ENCODE measurements around the gene NR4A3.
"Not testable (repeated sequence)": the region's sequence is repeated elsewhere in the genome, so short reads cannot be mapped to it uniquely, and the experiment has no call there.

The NR4A3 gene

GRCh38 chr9:99850736-99851499 lies 29.2 kb downstream of the NR4A3 start:
- H3K27me3 ChIP-seq (ENCODE audit: control insufficient read depth, insufficient read depth, low read length), result no peaks in the 10 kb centered on the region
- H3K4me1 ChIP-seq (ENCODE audit: control insufficient read depth, insufficient read depth, low read length), result peaks cover 39% of the 10 kb centered on the region
- no peak overlapping the region for H3K9ac ChIP-seq (ENCODE audit: low read length)
- no peaks in the 10 kb centered on the region for H3K9me3 ChIP-seq (ENCODE audit: control insufficient read depth, low read length)
- no peaks in the 10 kb centered on the region for H3K36me3 ChIP-seq (ENCODE audit: control insufficient read depth, insufficient read depth, low read length)
- H3K4me3 ChIP-seq (ENCODE audit: low read length), result no peak overlapping the region

GRCh38 chr9:99851500-99851822 lies 29.8 kb downstream of the NR4A3 start:
- Histone ChIP-seq H3K9ac (ENCODE audit: low read length) (no peak overlapping the region), H3K4me1 (ENCODE audit: control insufficient read depth, insufficient read depth, low read length) (peaks cover 39% of the 10 kb centered on the region), H3K9me3 (ENCODE audit: control insufficient read depth, low read length) (no peaks in the 10 kb centered on the region)

GRCh38 chr9:99852617-99853016 lies 30.9 kb downstream of the NR4A3 start:
- Histone ChIP-seq H3K4me1 (ENCODE audit: control insufficient read depth, insufficient read depth, low read length) (peaks cover 31% of the 10 kb centered on the region), H3K4me3 (ENCODE audit: low read length) (no peak overlapping the region), H3K27me3 (ENCODE audit: control insufficient read depth, insufficient read depth, low read length) (no peaks in the 10 kb centered on the region), H3K9ac (ENCODE audit: low read length) (no peak overlapping the region), H3K36me3 (ENCODE audit: control insufficient read depth, insufficient read depth, low read length) (no peaks in the 10 kb centered on the region), H3K9me3 (ENCODE audit: control insufficient read depth, low read length) (no peaks in the 10 kb centered on the region)

More at GRCh38 chr9:99851500-99851822, 29.8 kb downstream of the NR4A3 start:
- Histone ChIP-seq H3K4me3 (ENCODE audit: low read length) (no peak overlapping the region), H3K27me3 (ENCODE audit: control insufficient read depth, insufficient read depth, low read length) (no peaks in the 10 kb centered on the region), H3K36me3 (ENCODE audit: control insufficient read depth, insufficient read depth, low read length) (no peaks in the 10 kb centered on the region)

- no peak overlapping the region for H3K4me3 ChIP-seq (ENCODE audit: low read length)
- no peaks in the 10 kb centered on the region for H3K9me3 ChIP-seq (ENCODE audit: control insufficient read depth, low read length)
- H3K27me3 ChIP-seq (ENCODE audit: control insufficient read depth, insufficient read depth, low read length), result no peaks in the 10 kb centered on the region
- H3K9ac ChIP-seq (ENCODE audit: low read length), result no peak overlapping the region
- no peaks in the 10 kb centered on the region for H3K36me3 ChIP-seq (ENCODE audit: control insufficient read depth, insufficient read depth, low read length)
- peaks cover 14% of the 10 kb centered on the region for H3K4me1 ChIP-seq (ENCODE audit: control insufficient read depth, insufficient read depth, low read length)
Observed at GRCh38 chr9:99855467-99856176, 33.9 kb downstream of the NR4A3 start.

GRCh38 chr9:99857576-99857975 lies 35.9 kb downstream of the NR4A3 start:
- not testable (repeated sequence) for H3K9me3 ChIP-seq (ENCODE audit: control insufficient read depth, low read length); H3K27me3 ChIP-seq (ENCODE audit: control insufficient read depth, insufficient read depth, low read length); H3K4me3 ChIP-seq (ENCODE audit: low read length); H3K9ac ChIP-seq (ENCODE audit: low read length); H3K4me1 ChIP-seq (ENCODE audit: control insufficient read depth, insufficient read depth, low read length); H3K36me3 ChIP-seq (ENCODE audit: control insufficient read depth, insufficient read depth, low read length)

- H3K9me3 ChIP-seq (ENCODE audit: control insufficient read depth, low read length), result no peaks in the 10 kb centered on the region
- no peaks in the 10 kb centered on the region for H3K27me3 ChIP-seq (ENCODE audit: control insufficient read depth, insufficient read depth, low read length)
- no peak overlapping the region for H3K9ac ChIP-seq (ENCODE audit: low read length)
- H3K4me3 ChIP-seq (ENCODE audit: low read length), result no peak overlapping the region
- H3K4me1 ChIP-seq (ENCODE audit: control insufficient read depth, insufficient read depth, low read length), result no peaks in the 10 kb centered on the region
- H3K36me3 ChIP-seq (ENCODE audit: control insufficient read depth, insufficient read depth, low read length), result no peaks in the 10 kb centered on the region
Observed at GRCh38 chr9:99858087-99858486, 36.4 kb downstream of the NR4A3 start.

- H3K4me3 ChIP-seq (ENCODE audit: low read length), result no peak overlapping the region
- H3K9ac ChIP-seq (ENCODE audit: low read length), result no peak overlapping the region
- no peaks in the 10 kb centered on the region for H3K4me1 ChIP-seq (ENCODE audit: control insufficient read depth, insufficient read depth, low read length)
- no peaks in the 10 kb centered on the region for H3K9me3 ChIP-seq (ENCODE audit: control insufficient read depth, low read length)
- H3K36me3 ChIP-seq (ENCODE audit: control insufficient read depth, insufficient read depth, low read length), result no peaks in the 10 kb centered on the region
- no peaks in the 10 kb centered on the region for H3K27me3 ChIP-seq (ENCODE audit: control insufficient read depth, insufficient read depth, low read length)
Observed at GRCh38 chr9:99859243-99859980, 37.7 kb downstream of the NR4A3 start.

- Histone ChIP-seq H3K4me3 (ENCODE audit: low read length) (no peak overlapping the region), H3K4me1 (ENCODE audit: control insufficient read depth, insufficient read depth, low read length) (no peaks in the 10 kb centered on the region), H3K9me3 (ENCODE audit: control insufficient read depth, low read length) (no peaks in the 10 kb centered on the region), H3K36me3 (ENCODE audit: control insufficient read depth, insufficient read depth, low read length) (no peaks in the 10 kb centered on the region), H3K27me3 (ENCODE audit: control insufficient read depth, insufficient read depth, low read length) (no peaks in the 10 kb centered on the region), H3K9ac (ENCODE audit: low read length) (no peak overlapping the region)
Observed at GRCh38 chr9:99860266-99860665, 38.6 kb downstream of the NR4A3 start.

GRCh38 chr9:99863955-99864354 lies 42.3 kb downstream of the NR4A3 start:
- H3K36me3 ChIP-seq (ENCODE audit: control insufficient read depth, insufficient read depth, low read length), result no peaks in the 10 kb centered on the region
- H3K4me3 ChIP-seq (ENCODE audit: low read length), result no peak overlapping the region
- no peaks in the 10 kb centered on the region for H3K27me3 ChIP-seq (ENCODE audit: control insufficient read depth, insufficient read depth, low read length)
- no peaks in the 10 kb centered on the region for H3K9me3 ChIP-seq (ENCODE audit: control insufficient read depth, low read length)
- no peaks in the 10 kb centered on the region for H3K4me1 ChIP-seq (ENCODE audit: control insufficient read depth, insufficient read depth, low read length)
- no peak overlapping the region for H3K9ac ChIP-seq (ENCODE audit: low read length)

- Histone ChIP-seq H3K36me3 (ENCODE audit: control insufficient read depth, insufficient read depth, low read length) (no peaks in the 10 kb centered on the region), H3K4me1 (ENCODE audit: control insufficient read depth, insufficient read depth, low read length) (no peaks in the 10 kb centered on the region), H3K9me3 (ENCODE audit: control insufficient read depth, low read length) (no peaks in the 10 kb centered on the region), H3K27me3 (ENCODE audit: control insufficient read depth, insufficient read depth, low read length) (no peaks in the 10 kb centered on the region), H3K9ac (ENCODE audit: low read length) (no peak overlapping the region), H3K4me3 (ENCODE audit: low read length) (no peak overlapping the region)
Observed at GRCh38 chr9:99866398-99866797, 44.7 kb downstream of the NR4A3 start.

- H3K4me3 ChIP-seq (ENCODE audit: low read length), result no peak overlapping the region
- H3K9me3 ChIP-seq (ENCODE audit: control insufficient read depth, low read length), result no peaks in the 10 kb centered on the region
- H3K36me3 ChIP-seq (ENCODE audit: control insufficient read depth, insufficient read depth, low read length), result no peaks in the 10 kb centered on the region
- H3K9ac ChIP-seq (ENCODE audit: low read length), result no peak overlapping the region
- H3K27me3 ChIP-seq (ENCODE audit: control insufficient read depth, insufficient read depth, low read length), result no peaks in the 10 kb centered on the region
- H3K4me1 ChIP-seq (ENCODE audit: control insufficient read depth, insufficient read depth, low read length), result no peaks in the 10 kb centered on the region
Observed at GRCh38 chr9:99867536-99867935, 45.9 kb downstream of the NR4A3 start.

- H3K9me3 ChIP-seq (ENCODE audit: control insufficient read depth, low read length), result no peaks in the 10 kb centered on the region
- H3K9ac ChIP-seq (ENCODE audit: low read length), result no peak overlapping the region
- H3K4me3 ChIP-seq (ENCODE audit: low read length), result no peak overlapping the region
- no peaks in the 10 kb centered on the region for H3K36me3 ChIP-seq (ENCODE audit: control insufficient read depth, insufficient read depth, low read length)
- no peaks in the 10 kb centered on the region for H3K27me3 ChIP-seq (ENCODE audit: control insufficient read depth, insufficient read depth, low read length)
- H3K4me1 ChIP-seq (ENCODE audit: control insufficient read depth, insufficient read depth, low read length), result no peaks in the 10 kb centered on the region
Observed at GRCh38 chr9:99867968-99868367, 46.3 kb downstream of the NR4A3 start.
